Coronary artery (tissue), 2 donors: ENCODE data around the gene ZNF521.

Source experiments
- DNase-seq: peaks from one replicate; pipeline ENCODE4 v3.0.0-alpha.2; 2017; ENCODE audit warnings: low spot score
- H3K27ac ChIP-seq, 2 donors: fragments of 200-600 bp; sonication (generic); one replicate each; pipeline ENCODE4 v1.5.1; 2016 to 2019
- H3K4me3 ChIP-seq: fragments of 200-600 bp; sonication (generic); 2 replicates; pipeline ENCODE4 v1.5.1; 2016; ENCODE audit warnings: mild to moderate bottlenecking, moderate library complexity
- CTCF ChIP-seq: fragments of 200-600 bp; sonication (generic); IDR thresholded peaks from one replicate; pipeline ENCODE4 v1.5.1; 2019; ENCODE audit warnings: antibody characterized with exemption

Gene ZNF521

GRCh38 chr18:25295624-25296138 lies 56.3 kb downstream of the ZNF521 start:
- no peak for TF ChIP-seq CTCF
- H3K27ac ChIP-seq = no peak overlapping the region

GRCh38 chr18:25291150-25291549 lies 60.8 kb downstream of the ZNF521 start:
- no peak for DNase-seq
- no peak for TF ChIP-seq CTCF

More at GRCh38 chr18:25295624-25296138, 56.3 kb downstream of the ZNF521 start:
- no peak overlapping the region for H3K4me3 ChIP-seq
- DNase-seq = no peak

GRCh38 chr18:25289001-25289631 lies 62.9 kb downstream of the ZNF521 start:
- Histone ChIP-seq H3K27ac (peak overlapping the region in 1 of 2 donors; percentile 2), H3K4me3 (peak overlapping the region; percentile 4)
- DNase-seq = no peak
- no peak for TF ChIP-seq CTCF

More at GRCh38 chr18:25291150-25291549, 60.8 kb downstream of the ZNF521 start:
- no peak overlapping the region for H3K27ac ChIP-seq
- no peak overlapping the region for H3K4me3 ChIP-seq

GRCh38 chr18:25288340-25288938 lies 63.5 kb downstream of the ZNF521 start:
- no peak overlapping the region for H3K4me3 ChIP-seq
- DNase-seq = no peak
- H3K27ac ChIP-seq = no peak overlapping the region
- no peak for TF ChIP-seq CTCF

GRCh38 chr18:25287106-25287505 lies 64.9 kb downstream of the ZNF521 start:
- no peak for DNase-seq
- Histone ChIP-seq H3K4me3 (no peak overlapping the region), H3K27ac (no peak overlapping the region)
- no peak for TF ChIP-seq CTCF

GRCh38 chr18:25284861-25285550 lies 67.0 kb downstream of the ZNF521 start:
- H3K4me3 ChIP-seq = no peak overlapping the region
- no peak for TF ChIP-seq CTCF
- DNase-seq = no peak
- H3K27ac ChIP-seq = peak overlapping the region in 1 of 2 donors; percentile 12
